ENCODE measurements around the gene ELMO3. TPM values are rescaled to one million over a fixed set of nuclear protein-coding genes. Genes with fewer than 3 reads are reported as not detected.

The ELMO3 gene
- total RNA-seq, 6 experiments from 2014 or later, result 0.79 to 1.3 (median 1.1) TPM

- H3K27me3 Mint-ChIP-seq (ENCODE audit: insufficient read depth), result peaks cover 6% of the 10 kb centered on the region
- no peaks in the 10 kb centered on the region for H3K9me3 Mint-ChIP-seq
- peaks cover 56% of the 10 kb centered on the region for H3K4me1 Mint-ChIP-seq (ENCODE audit: low read depth)
- TF ChIP-seq CTCF (IDR thresholded peaks at IDR 0.05), result no peak
- peaks cover 23% of the 10 kb centered on the region for H3K36me3 Mint-ChIP-seq (ENCODE audit: low read depth)
- peak; percentile 93 for DNase-seq
- H3K27ac Mint-ChIP-seq, result peak overlapping the region; percentile 99
- peak overlapping the region; percentile 58 for H3K4me3 Mint-ChIP-seq
These were observed 42.3 kb downstream of the ELMO3 start for GRCh38 chr16:67241008-67241900.

- H3K4me1 Mint-ChIP-seq (ENCODE audit: low read depth), result peaks cover 56% of the 10 kb centered on the region
- peaks cover 6% of the 10 kb centered on the region for H3K27me3 Mint-ChIP-seq (ENCODE audit: insufficient read depth)
- peak overlapping the region; percentile 36 for H3K4me3 Mint-ChIP-seq
- H3K27ac Mint-ChIP-seq, result peak overlapping the region; percentile 99
- peaks cover 15% of the 10 kb centered on the region for H3K36me3 Mint-ChIP-seq (ENCODE audit: low read depth)
- TF ChIP-seq CTCF (IDR thresholded peaks at IDR 0.05), result no peak
- H3K9me3 Mint-ChIP-seq, result no peaks in the 10 kb centered on the region
- no peak for DNase-seq
These were observed 43.3 kb downstream of the ELMO3 start for GRCh38 chr16:67242138-67242730.

GRCh38 chr16:67243481-67243880, 44.5 kb downstream of the ELMO3 start:
- H3K27me3 Mint-ChIP-seq (ENCODE audit: insufficient read depth), result peaks cover 3% of the 10 kb centered on the region
- H3K4me3 Mint-ChIP-seq, result peak overlapping the region; percentile 20; the same call in 1 of the 2 replicates
- H3K27ac Mint-ChIP-seq, result peak overlapping the region; percentile 97
- no peak for TF ChIP-seq CTCF (IDR thresholded peaks at IDR 0.05)
- H3K36me3 Mint-ChIP-seq (ENCODE audit: low read depth), result peaks cover 3% of the 10 kb centered on the region; the same call in 1 of the 2 replicates
- H3K9me3 Mint-ChIP-seq, result no peaks in the 10 kb centered on the region
- peaks cover 67% of the 10 kb centered on the region for H3K4me1 Mint-ChIP-seq (ENCODE audit: low read depth)
- DNase-seq, result no peak

- peak; percentile 94 for DNase-seq
- Mint-ChIP-seq H3K9me3 (no peaks in the 10 kb centered on the region), H3K4me1 (ENCODE audit: low read depth) (peaks cover 70% of the 10 kb centered on the region), H3K36me3 (ENCODE audit: low read depth) (no peaks in the 10 kb centered on the region; the same call in 1 of the 2 replicates), H3K27ac (peak overlapping the region; percentile 97), H3K4me3 (peak overlapping the region; percentile 89), H3K27me3 (ENCODE audit: insufficient read depth) (peaks cover 2% of the 10 kb centered on the region)
- 0 out of 2 replicates have a peak, but pooled peaks have one; percentile 32 for TF ChIP-seq CTCF (IDR thresholded peaks at IDR 0.05)
These were observed 45.7 kb downstream of the ELMO3 start for GRCh38 chr16:67244387-67245185.

GRCh38 chr16:67245186-67245585, 46.3 kb downstream of the ELMO3 start:
- peaks cover 70% of the 10 kb centered on the region for H3K4me1 Mint-ChIP-seq (ENCODE audit: low read depth)
- peak overlapping the region; percentile 97 for H3K27ac Mint-ChIP-seq
- no peaks in the 10 kb centered on the region for H3K9me3 Mint-ChIP-seq

More at GRCh38 chr16:67245186-67245585, 46.3 kb downstream of the ELMO3 start:
- no peak for DNase-seq
- Mint-ChIP-seq H3K27me3 (ENCODE audit: insufficient read depth) (peaks cover 2% of the 10 kb centered on the region), H3K36me3 (ENCODE audit: low read depth) (no peaks in the 10 kb centered on the region; the same call in 1 of the 2 replicates), H3K4me3 (peak overlapping the region; percentile 89)
- no peak for TF ChIP-seq CTCF (IDR thresholded peaks at IDR 0.05)
